Stimulated activated CD4-positive, alpha-beta T cell treated with anti-CD3 and anti-CD28 coated beads, Interleukin-12 subunit alpha, Interleukin-12 subunit beta, amount 100 ng/mL, for 48 hours (primary cell): Measurements from ENCODE around the gene PAX8.

ENCODE experiments used
- DNase-seq, 3 donors: peaks; one replicate each; pipeline ENCODE4 v3.0.0-alpha.2; 2020; ENCODE audit warnings: low read depth in 2 of 3, low spot score in 1 of 3

Gene PAX8

GRCh38 chr2:113186433-113186796 is 92.3 kb downstream of the PAX8 start:
- no peak for DNase-seq

- DNase-seq, result no peak
These were observed 92.9 kb downstream of the PAX8 start for GRCh38 chr2:113185664-113186432.

GRCh38 chr2:113184531-113185230 is 94.0 kb downstream of the PAX8 start:
- no peak for DNase-seq

GRCh38 chr2:113183703-113184102 is 95.0 kb downstream of the PAX8 start:
- no peak for DNase-seq

- DNase-seq, result no peak
These were observed 95.5 kb downstream of the PAX8 start for GRCh38 chr2:113183264-113183663.

GRCh38 chr2:113182471-113183260 is 96.1 kb downstream of the PAX8 start:
- DNase-seq, result no peak

GRCh38 chr2:113181258-113182051 is 97.3 kb downstream of the PAX8 start:
- DNase-seq, result no peak

- DNase-seq, result no peak
These were observed 98.4 kb downstream of the PAX8 start for GRCh38 chr2:113180131-113180946.

GRCh38 chr2:113179446-113180045 is 99.2 kb downstream of the PAX8 start:
- DNase-seq, result no peak

GRCh38 chr2:113178891-113179290 is 99.8 kb downstream of the PAX8 start:
- no peak for DNase-seq

GRCh38 chr2:113178069-113178746 is 100.5 kb downstream of the PAX8 start:
- no peak for DNase-seq

- DNase-seq, result no peak
These were observed 101.9 kb downstream of the PAX8 start for GRCh38 chr2:113176696-113177355.

GRCh38 chr2:113175736-113176695 is 102.7 kb downstream of the PAX8 start:
- DNase-seq, result no peak

GRCh38 chr2:113175042-113175628 is 103.6 kb downstream of the PAX8 start:
- peak; percentile 52 to 71 (median 55) for DNase-seq

GRCh38 chr2:113174376-113174750 is 104.4 kb downstream of the PAX8 start:
- no peak for DNase-seq

- DNase-seq, result peak; percentile 81 to 88 (median 86)
These were observed 105.0 kb downstream of the PAX8 start, which contains the start of gene PSD4 for GRCh38 chr2:113173542-113174375. PSD4 (plus strand) TSS chr2:113173971; CDS start chr2:113182457, 8,486 bp downstream.
